ENCODE measurements around the gene SCAMP2.

Gene SCAMP2

GRCh38 chr15:74867466-74868038 is 5.6 kb downstream of the SCAMP2 start:
- no peak for DNase-seq (ENCODE audit: low read depth in 1 of 2, low spot score in 1 of 2)
- TF ChIP-seq JUND (IDR thresholded peaks at IDR 0.05; ENCODE audit: low read depth): no peak
- in situ Hi-C loops (cut with HindIII; ENCODE audit: low pct_unique_long_range_greater_than_20kb, low sequenced_read_pairs): no loop called here

GRCh38 chr15:74866090-74866489 is 7.1 kb downstream of the SCAMP2 start:
- TF ChIP-seq JUND (IDR thresholded peaks at IDR 0.05; ENCODE audit: low read depth): no peak
- in situ Hi-C loops (cut with HindIII; ENCODE audit: low pct_unique_long_range_greater_than_20kb, low sequenced_read_pairs): no loop called here
- no peak for DNase-seq (ENCODE audit: low read depth in 1 of 2, low spot score in 1 of 2)

GRCh38 chr15:74865316-74865715 is 7.8 kb downstream of the SCAMP2 start:
- in situ Hi-C loops (cut with HindIII; ENCODE audit: low pct_unique_long_range_greater_than_20kb, low sequenced_read_pairs): no loop called here
- DNase-seq (ENCODE audit: low read depth in 1 of 2, low spot score in 1 of 2): no peak
- no peak for TF ChIP-seq JUND (IDR thresholded peaks at IDR 0.05; ENCODE audit: low read depth)

GRCh38 chr15:74864296-74864695 is 8.9 kb downstream of the SCAMP2 start:
- TF ChIP-seq JUND (IDR thresholded peaks at IDR 0.05; ENCODE audit: low read depth): no peak
- in situ Hi-C loops (cut with HindIII; ENCODE audit: low pct_unique_long_range_greater_than_20kb, low sequenced_read_pairs): no loop called here
- no peak for DNase-seq (ENCODE audit: low read depth in 1 of 2, low spot score in 1 of 2)

GRCh38 chr15:74863239-74864056 is 9.7 kb downstream of the SCAMP2 start:
- in situ Hi-C loops (cut with HindIII; ENCODE audit: low pct_unique_long_range_greater_than_20kb, low sequenced_read_pairs): no loop called here
- no peak for DNase-seq (ENCODE audit: low read depth in 1 of 2, low spot score in 1 of 2)
- TF ChIP-seq JUND (IDR thresholded peaks at IDR 0.05; ENCODE audit: low read depth): no peak

GRCh38 chr15:74858369-74858740 is 14.8 kb downstream of the SCAMP2 start:
- in situ Hi-C loops (cut with HindIII; ENCODE audit: low pct_unique_long_range_greater_than_20kb, low sequenced_read_pairs): no loop called here
- DNase-seq (ENCODE audit: low read depth in 1 of 2, low spot score in 1 of 2): no peak
- no peak for TF ChIP-seq JUND (IDR thresholded peaks at IDR 0.05; ENCODE audit: low read depth)

GRCh38 chr15:74857671-74858368 is 15.3 kb downstream of the SCAMP2 start:
- in situ Hi-C loops (cut with HindIII; ENCODE audit: low pct_unique_long_range_greater_than_20kb, low sequenced_read_pairs): no loop called here
- no peak for TF ChIP-seq JUND (IDR thresholded peaks at IDR 0.05; ENCODE audit: low read depth)
- peak in 1 of 2 experiments; percentile 33 for DNase-seq (ENCODE audit: low read depth in 1 of 2, low spot score in 1 of 2)

GRCh38 chr15:74857082-74857655 is 16.0 kb downstream of the SCAMP2 start:
- TF ChIP-seq JUND (IDR thresholded peaks at IDR 0.05; ENCODE audit: low read depth): no peak
- DNase-seq (ENCODE audit: low read depth in 1 of 2, low spot score in 1 of 2): no peak
- in situ Hi-C loops (cut with HindIII; ENCODE audit: low pct_unique_long_range_greater_than_20kb, low sequenced_read_pairs): no loop called here

- in situ Hi-C loops (cut with HindIII; ENCODE audit: low pct_unique_long_range_greater_than_20kb, low sequenced_read_pairs): no loop called here
- DNase-seq (ENCODE audit: low read depth in 1 of 2, low spot score in 1 of 2): no peak
- TF ChIP-seq JUND (IDR thresholded peaks at IDR 0.05; ENCODE audit: low read depth): no peak
Measured at GRCh38 chr15:74856537-74856936, 16.6 kb downstream of the SCAMP2 start.

GRCh38 chr15:74855857-74856256 is 17.3 kb downstream of the SCAMP2 start:
- in situ Hi-C loops (cut with HindIII; ENCODE audit: low pct_unique_long_range_greater_than_20kb, low sequenced_read_pairs): no loop called here
- no peak for TF ChIP-seq JUND (IDR thresholded peaks at IDR 0.05; ENCODE audit: low read depth)
- no peak for DNase-seq (ENCODE audit: low read depth in 1 of 2, low spot score in 1 of 2)

GRCh38 chr15:74854453-74855022 is 18.6 kb downstream of the SCAMP2 start:
- no peak for DNase-seq (ENCODE audit: low read depth in 1 of 2, low spot score in 1 of 2)
- TF ChIP-seq JUND (IDR thresholded peaks at IDR 0.05; ENCODE audit: low read depth): no peak
- in situ Hi-C loops (cut with HindIII; ENCODE audit: low pct_unique_long_range_greater_than_20kb, low sequenced_read_pairs): no loop called here

GRCh38 chr15:74851960-74852359 is 21.2 kb downstream of the SCAMP2 start:
- no peak for TF ChIP-seq JUND (IDR thresholded peaks at IDR 0.05; ENCODE audit: low read depth)
- in situ Hi-C loops (cut with HindIII; ENCODE audit: low pct_unique_long_range_greater_than_20kb, low sequenced_read_pairs): no loop called here
- no peak for DNase-seq (ENCODE audit: low read depth in 1 of 2, low spot score in 1 of 2)
